ENCODE data around the gene NFIA. TPM values are rescaled to one million over a fixed set of nuclear protein-coding genes. Genes with fewer than 3 reads are reported as not detected.

NFIA gene
- total RNA-seq, 1 experiment from 2014 or later = 65.4 TPM

GRCh38 chr1:61078618-61079295 lies 3.6 kb upstream of the NFIA start:
- ChIA-PET POLR2A (ENCODE audit: low non-redundant PET) (interaction anchor here (0.6 kb wide), 1 partner anchor 33 kb away, joined by 3 read pairs; no protein-coding TSS in a partner anchor), CTCF (interaction anchor here (2.4 kb wide), 1 partner anchor 29 kb away, joined by 14 read pairs; no protein-coding TSS in a partner anchor)
- Histone ChIP-seq H3K27me3 (replicated peaks; ENCODE audit: insufficient read depth, low read depth, low read length, poor library complexity) (no peaks in the 10 kb centered on the region), H3K4me3 (ENCODE audit: low read depth, low read length, poor library complexity, severe bottlenecking) (peak overlapping the region; percentile 78), H3K36me3 (ENCODE audit: insufficient read depth, low read length, poor library complexity, severe bottlenecking) (no peaks in the 10 kb centered on the region), H3K27ac (ENCODE audit: low read depth, low read length, poor library complexity, severe bottlenecking) (peak overlapping the region; percentile 87), H3K9me3 (ENCODE audit: low read depth, low read length, poor library complexity, severe bottlenecking) (no peaks in the 10 kb centered on the region), H3K4me1 (ENCODE audit: insufficient read depth, low read length, poor library complexity, severe bottlenecking) (peaks cover 37% of the 10 kb centered on the region)
- BruUV-seq (replicated peaks) = no TSS peak
- no peak for TF ChIP-seq EZH2 (IDR thresholded peaks at IDR 0.05; ENCODE audit: borderline replicate concordance, low read depth, low read length, poor library complexity, severe bottlenecking)
- TF ChIP-seq, protein P1, sequence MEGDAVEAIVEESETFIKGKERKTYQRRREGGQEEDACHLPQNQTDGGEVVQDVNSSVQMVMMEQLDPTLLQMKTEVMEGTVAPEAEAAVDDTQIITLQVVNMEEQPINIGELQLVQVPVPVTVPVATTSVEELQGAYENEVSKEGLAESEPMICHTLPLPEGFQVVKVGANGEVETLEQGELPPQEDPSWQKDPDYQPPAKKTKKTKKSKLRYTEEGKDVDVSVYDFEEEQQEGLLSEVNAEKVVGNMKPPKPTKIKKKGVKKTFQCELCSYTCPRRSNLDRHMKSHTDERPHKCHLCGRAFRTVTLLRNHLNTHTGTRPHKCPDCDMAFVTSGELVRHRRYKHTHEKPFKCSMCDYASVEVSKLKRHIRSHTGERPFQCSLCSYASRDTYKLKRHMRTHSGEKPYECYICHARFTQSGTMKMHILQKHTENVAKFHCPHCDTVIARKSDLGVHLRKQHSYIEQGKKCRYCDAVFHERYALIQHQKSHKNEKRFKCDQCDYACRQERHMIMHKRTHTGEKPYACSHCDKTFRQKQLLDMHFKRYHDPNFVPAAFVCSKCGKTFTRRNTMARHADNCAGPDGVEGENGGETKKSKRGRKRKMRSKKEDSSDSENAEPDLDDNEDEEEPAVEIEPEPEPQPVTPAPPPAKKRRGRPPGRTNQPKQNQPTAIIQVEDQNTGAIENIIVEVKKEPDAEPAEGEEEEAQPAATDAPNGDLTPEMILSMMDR (conservative IDR thresholded peaks at IDR 0.05; ENCODE audit: low read depth, low read length) = no peak
- DNase-seq (ENCODE audit: low spot score) = no peak
- intact Hi-C loops (cut with micrococcal nuclease; ENCODE audit: unreplicated experiment) = loop anchor here (5.0 kb wide), 1 partner anchor 104 kb away; no protein-coding TSS in a partner anchor

DNA sequence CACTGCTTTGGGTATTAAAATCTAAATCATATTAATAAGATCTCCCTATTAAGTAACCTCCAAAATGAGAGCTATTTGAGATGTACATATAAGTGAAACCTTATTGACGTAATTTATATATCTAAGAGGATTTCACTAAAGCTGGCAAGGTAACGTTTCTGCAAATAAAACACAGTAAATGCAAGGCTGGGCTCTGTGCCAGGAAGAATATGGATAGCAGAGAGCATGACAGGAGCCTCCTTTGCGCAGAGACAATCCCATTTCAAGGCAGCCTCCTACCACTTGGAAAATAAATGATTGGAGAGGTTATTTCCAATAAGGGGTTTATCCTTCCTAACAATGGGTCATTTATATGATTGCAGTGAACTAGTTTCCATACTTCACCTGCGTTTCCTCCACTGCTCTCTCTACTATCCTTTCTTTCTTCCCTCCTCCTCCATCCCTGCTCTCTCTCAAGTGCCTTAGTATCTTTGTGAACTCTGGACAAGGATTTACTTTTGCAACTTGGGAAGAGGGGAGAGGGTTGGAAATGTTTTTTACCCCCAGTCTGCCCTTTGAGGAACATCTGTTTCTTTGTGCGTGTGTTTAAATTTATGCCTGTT lies 3.0 kb upstream of the NFIA start:
- CTCF ChIA-PET = interaction anchor here (0.8 kb wide), 1 partner anchor 28 kb away, joined by 3 read pairs; no protein-coding TSS in a partner anchor

GRCh38 chr1:61079898-61080336 lies 2.4 kb upstream of the NFIA start:
- Histone ChIP-seq H3K9me3 (ENCODE audit: low read depth, low read length, poor library complexity, severe bottlenecking) (no peaks in the 10 kb centered on the region), H3K27me3 (replicated peaks; ENCODE audit: insufficient read depth, low read depth, low read length, poor library complexity) (no peaks in the 10 kb centered on the region), H3K27ac (ENCODE audit: low read depth, low read length, poor library complexity, severe bottlenecking) (peak overlapping the region; percentile 87), H3K4me1 (ENCODE audit: insufficient read depth, low read length, poor library complexity, severe bottlenecking) (peaks cover 37% of the 10 kb centered on the region), H3K36me3 (ENCODE audit: insufficient read depth, low read length, poor library complexity, severe bottlenecking) (no peaks in the 10 kb centered on the region), H3K4me3 (ENCODE audit: low read depth, low read length, poor library complexity, severe bottlenecking) (peak overlapping the region; percentile 78)
- peak; percentile 97 for DNase-seq (ENCODE audit: low spot score)
- CTCF ChIA-PET = interaction anchor here (0.8 kb wide), 1 partner anchor 29 kb away, joined by 3 read pairs; no protein-coding TSS in a partner anchor
- POLR2A ChIA-PET (ENCODE audit: low non-redundant PET) = interaction anchor here (0.6 kb wide), 1 partner anchor 22 kb away, joined by 9 read pairs; no protein-coding TSS in a partner anchor
- BruUV-seq (replicated peaks) = no TSS peak
- TF ChIP-seq EZH2 (IDR thresholded peaks at IDR 0.05; ENCODE audit: borderline replicate concordance, low read depth, low read length, poor library complexity, severe bottlenecking) = no peak
- TF ChIP-seq, protein P1 (conservative IDR thresholded peaks at IDR 0.05; ENCODE audit: low read depth, low read length) = peak; percentile 64
- intact Hi-C loops (cut with micrococcal nuclease; ENCODE audit: unreplicated experiment) = loop anchor here (2.0 to 5.0 kb wide), 3 partner anchors 52 to 373 kb away; no protein-coding TSS in a partner anchor

More for the DNA sequence above, 3.0 kb upstream of the NFIA start:
- Histone ChIP-seq H3K4me1 (ENCODE audit: insufficient read depth, low read length, poor library complexity, severe bottlenecking) (peaks cover 37% of the 10 kb centered on the region), H3K4me3 (ENCODE audit: low read depth, low read length, poor library complexity, severe bottlenecking) (peak overlapping the region; percentile 78), H3K36me3 (ENCODE audit: insufficient read depth, low read length, poor library complexity, severe bottlenecking) (no peaks in the 10 kb centered on the region), H3K27me3 (replicated peaks; ENCODE audit: insufficient read depth, low read depth, low read length, poor library complexity) (no peaks in the 10 kb centered on the region), H3K27ac (ENCODE audit: low read depth, low read length, poor library complexity, severe bottlenecking) (peak overlapping the region; percentile 87), H3K9me3 (ENCODE audit: low read depth, low read length, poor library complexity, severe bottlenecking) (no peaks in the 10 kb centered on the region)
- POLR2A ChIA-PET (ENCODE audit: low non-redundant PET) = no interaction called here
- BruUV-seq (replicated peaks) = no TSS peak
- TF ChIP-seq EZH2 (IDR thresholded peaks at IDR 0.05; ENCODE audit: borderline replicate concordance, low read depth, low read length, poor library complexity, severe bottlenecking) = no peak
- TF ChIP-seq, protein P1 (conservative IDR thresholded peaks at IDR 0.05; ENCODE audit: low read depth, low read length) = no peak
- intact Hi-C loops (cut with micrococcal nuclease; ENCODE audit: unreplicated experiment) = loop anchor here (5.0 kb wide), 1 partner anchor 103 kb away; no protein-coding TSS in a partner anchor
- DNase-seq (ENCODE audit: low spot score) = peak; percentile 71
